ENCODE measurements around the gene CCDC154. TPM values are rescaled to one million over a fixed set of nuclear protein-coding genes. Genes with fewer than 3 reads are reported as not detected.

The CCDC154 gene
- polyA plus RNA-seq, 6 donors from 2014 or later, result 0.16 to 0.26 TPM; not detected in 4

DNA sequence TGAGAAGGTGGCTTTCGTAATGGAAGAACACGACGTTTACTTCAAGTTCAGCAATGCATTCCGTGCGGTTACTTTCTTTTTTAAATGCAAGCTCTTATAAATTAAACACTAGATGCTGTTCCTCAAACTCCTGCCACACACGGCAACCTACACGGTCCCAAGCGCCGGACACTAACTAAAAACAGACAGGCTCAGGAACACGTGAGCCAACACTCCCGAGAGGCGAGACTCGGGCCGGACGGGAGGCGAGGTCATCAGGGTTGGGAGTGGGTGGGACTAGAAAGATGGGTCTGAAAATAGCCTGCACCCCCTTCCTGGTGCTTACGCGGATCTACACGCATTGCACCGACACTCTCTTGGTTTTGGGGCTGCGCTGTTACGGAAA is 24.1 kb upstream of the CCDC154 start:
- no peak for ATAC-seq (ENCODE audit: low read depth in 2 of 2)
- H3K4me1 Mint-ChIP-seq, result peaks cover 34 to 61% (median 55%) of the 10 kb centered on the region in 3 donors
- peak overlapping the region; percentile 24 to 94 (median 60) for H3K27ac Mint-ChIP-seq
- no peaks in the 10 kb centered on the region for H3K27me3 Mint-ChIP-seq
- no peaks in the 10 kb centered on the region for H3K36me3 Mint-ChIP-seq
- DNase-seq, result no peak
- H3K9me3 Mint-ChIP-seq, result no peaks in the 10 kb centered on the region
- H3K4me3 Mint-ChIP-seq, result peak overlapping the region in 1 of 8 donors; percentile 44

DNA sequence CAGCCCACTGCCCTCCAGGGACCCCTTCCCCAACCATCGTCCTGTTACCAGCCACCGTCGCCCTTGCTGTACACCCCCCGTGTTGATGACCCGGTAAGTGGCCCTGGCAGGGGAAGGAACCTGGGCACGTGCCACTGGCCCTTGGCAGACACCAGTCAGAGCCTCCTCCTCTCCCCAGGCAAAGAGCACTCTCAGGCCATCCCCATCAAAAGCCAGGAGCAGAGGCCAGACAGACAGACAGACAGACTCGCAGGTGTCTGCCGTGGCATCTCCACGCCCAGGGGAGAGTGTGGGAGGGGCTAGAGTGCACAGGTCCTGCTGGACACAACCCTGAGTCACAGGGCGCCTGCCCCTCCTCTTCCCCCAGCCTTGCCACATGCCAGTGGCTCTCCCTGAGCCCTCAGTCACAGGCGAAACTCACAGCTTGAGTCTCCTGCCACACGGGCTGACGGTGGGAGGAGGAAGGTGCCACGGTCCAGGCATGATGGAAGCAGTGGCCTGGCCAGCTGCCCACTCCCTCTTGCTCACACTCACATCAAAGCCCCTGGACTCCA is 22.7 kb upstream of the CCDC154 start:
- Mint-ChIP-seq H3K9me3 (no peaks in the 10 kb centered on the region), H3K4me1 (peaks cover 29 to 55% (median 43%) of the 10 kb centered on the region in 3 donors), H3K36me3 (no peaks in the 10 kb centered on the region), H3K4me3 (no peak overlapping the region), H3K27ac (peak overlapping the region in 3 of 6 donors; percentile 38 to 94 (median 90)), H3K27me3 (no peaks in the 10 kb centered on the region)
- no peak for ATAC-seq (ENCODE audit: low read depth in 2 of 2)
- no peak for DNase-seq

DNA sequence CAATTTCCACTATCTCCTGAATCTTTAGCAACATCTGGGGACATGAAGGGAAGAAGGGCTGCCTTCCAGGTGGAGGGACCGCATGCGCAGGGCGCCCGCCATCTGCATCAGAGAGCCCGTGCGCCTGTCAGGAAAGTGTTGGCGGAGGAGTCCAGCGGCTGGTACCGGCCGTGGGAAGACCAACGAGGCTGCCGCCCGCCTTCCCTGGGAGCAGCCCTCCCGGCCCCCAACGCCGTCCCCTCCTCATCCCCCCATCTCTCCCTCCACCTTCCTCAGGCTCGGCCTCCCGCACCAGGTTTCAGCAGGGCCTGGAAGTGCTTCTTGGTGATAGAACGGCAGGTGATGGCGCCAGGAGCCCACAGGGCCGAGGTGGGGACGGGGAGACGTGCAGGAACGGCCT is 21.7 kb upstream of the CCDC154 start:
- Mint-ChIP-seq H3K4me3 (no peak overlapping the region), H3K36me3 (no peaks in the 10 kb centered on the region), H3K27me3 (no peaks in the 10 kb centered on the region), H3K4me1 (peaks cover 20 to 47% (median 33%) of the 10 kb centered on the region in 3 donors), H3K27ac (peak overlapping the region in 1 of 6 donors; percentile 94), H3K9me3 (no peaks in the 10 kb centered on the region)
- ATAC-seq (ENCODE audit: low read depth in 2 of 2), result no peak
- no peak for DNase-seq

DNA sequence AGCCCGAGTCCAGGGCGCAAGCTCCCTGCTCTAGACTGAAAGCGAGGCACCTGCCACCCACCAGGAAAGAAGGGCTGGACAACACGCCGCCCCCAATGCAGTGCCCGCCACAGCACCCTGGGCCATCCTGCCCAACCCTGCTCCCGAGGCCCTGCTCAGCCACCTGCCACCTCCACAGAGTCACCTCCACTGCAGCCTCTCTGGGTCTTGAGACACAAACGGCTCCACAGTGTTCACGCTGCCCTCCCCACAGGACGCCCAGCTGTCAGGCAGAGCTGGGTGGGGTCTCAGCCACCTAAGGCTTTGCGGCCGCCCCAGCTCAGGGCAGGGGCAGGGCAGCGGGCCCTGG is 21.2 kb upstream of the CCDC154 start:
- H3K9me3 Mint-ChIP-seq, result no peaks in the 10 kb centered on the region
- ATAC-seq (ENCODE audit: low read depth in 2 of 2), result no peak
- H3K27me3 Mint-ChIP-seq, result no peaks in the 10 kb centered on the region
- H3K27ac Mint-ChIP-seq, result peak overlapping the region in 1 of 6 donors; percentile 94
- peaks cover 14 to 42% (median 28%) of the 10 kb centered on the region in 3 donors for H3K4me1 Mint-ChIP-seq
- H3K4me3 Mint-ChIP-seq, result no peak overlapping the region
- H3K36me3 Mint-ChIP-seq, result no peaks in the 10 kb centered on the region
- DNase-seq, result no peak

DNA sequence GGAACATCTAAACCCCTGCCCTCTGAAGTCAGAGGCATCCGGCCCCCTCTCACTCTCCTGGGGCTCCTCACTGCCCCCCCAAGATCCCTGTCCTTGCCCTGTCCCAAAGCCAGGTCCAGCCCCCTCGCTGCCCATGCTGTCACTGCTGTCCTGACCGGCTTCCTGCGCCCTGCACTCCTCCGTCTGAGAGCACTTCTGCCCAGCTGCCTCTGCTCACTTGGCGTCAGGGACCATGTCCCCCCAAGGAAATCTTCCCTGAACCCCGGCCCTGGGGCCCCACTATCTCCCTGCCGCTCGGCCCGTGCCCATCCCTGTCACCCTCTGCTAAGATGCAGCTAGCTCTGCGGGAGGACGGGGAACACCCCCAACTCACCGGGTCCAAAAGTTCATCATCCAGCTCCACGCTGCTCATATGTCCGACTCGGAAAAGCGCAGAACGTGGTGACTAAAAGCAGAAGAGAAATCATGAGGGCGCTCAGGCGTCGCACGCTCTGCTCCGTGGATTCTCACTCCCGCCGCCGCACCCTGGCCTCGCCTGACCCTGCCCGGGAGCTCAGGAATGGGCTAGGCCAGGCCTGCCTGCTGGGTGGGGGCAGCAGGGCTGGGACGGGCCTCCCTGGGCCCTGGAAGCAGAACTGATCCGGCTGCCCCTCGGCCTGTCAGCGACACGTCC is 20.7 kb upstream of the CCDC154 start:
- peak overlapping the region in 1 of 8 donors; percentile 52 for H3K4me3 Mint-ChIP-seq
- no peaks in the 10 kb centered on the region for H3K9me3 Mint-ChIP-seq
- ATAC-seq (ENCODE audit: low read depth in 2 of 2), result no peak
- H3K27me3 Mint-ChIP-seq, result no peaks in the 10 kb centered on the region
- H3K27ac Mint-ChIP-seq, result peak overlapping the region in 1 of 6 donors; percentile 100
- H3K36me3 Mint-ChIP-seq, result no peaks in the 10 kb centered on the region
- H3K4me1 Mint-ChIP-seq, result peaks cover 15 to 40% (median 24%) of the 10 kb centered on the region in 3 donors
- DNase-seq, result no peak

DNA sequence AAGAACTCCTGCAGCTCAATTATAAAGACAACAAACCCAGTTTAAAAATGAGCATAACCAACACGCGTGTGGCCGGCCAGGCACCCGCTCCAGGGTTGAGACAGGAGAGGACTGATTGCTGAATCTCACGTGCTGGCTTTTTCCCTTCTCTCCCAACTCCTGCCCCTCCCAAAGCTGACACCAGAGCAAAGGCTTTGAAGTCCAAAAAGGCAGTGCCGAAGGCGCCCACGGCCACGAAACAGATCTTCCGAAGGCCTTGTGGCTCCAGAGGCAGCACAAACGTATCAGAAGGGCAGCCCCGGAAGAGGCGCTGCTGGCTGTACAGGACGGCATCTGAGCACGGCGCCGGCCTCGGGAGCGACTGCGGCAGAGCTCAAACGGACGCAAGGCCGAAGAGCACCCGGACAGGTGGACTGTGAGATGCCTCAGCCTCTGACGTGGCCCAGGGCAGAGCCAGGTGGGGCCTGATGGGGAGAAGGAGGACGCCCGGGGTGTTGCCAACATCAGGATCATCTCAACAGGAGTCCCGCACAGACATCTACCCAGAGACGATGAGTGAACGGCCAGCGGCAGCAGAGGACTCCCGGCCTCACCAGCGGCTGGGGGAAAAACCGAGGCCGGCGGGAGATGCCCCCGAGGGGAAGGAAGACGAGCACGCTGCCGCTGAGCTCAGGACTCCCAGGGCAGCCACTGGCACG is 20.0 kb upstream of the CCDC154 start:
- Mint-ChIP-seq H3K36me3 (peaks cover 0 to 2% of the 10 kb centered on the region in 2 donors), H3K4me3 (no peak overlapping the region), H3K9me3 (no peaks in the 10 kb centered on the region)

DNA sequence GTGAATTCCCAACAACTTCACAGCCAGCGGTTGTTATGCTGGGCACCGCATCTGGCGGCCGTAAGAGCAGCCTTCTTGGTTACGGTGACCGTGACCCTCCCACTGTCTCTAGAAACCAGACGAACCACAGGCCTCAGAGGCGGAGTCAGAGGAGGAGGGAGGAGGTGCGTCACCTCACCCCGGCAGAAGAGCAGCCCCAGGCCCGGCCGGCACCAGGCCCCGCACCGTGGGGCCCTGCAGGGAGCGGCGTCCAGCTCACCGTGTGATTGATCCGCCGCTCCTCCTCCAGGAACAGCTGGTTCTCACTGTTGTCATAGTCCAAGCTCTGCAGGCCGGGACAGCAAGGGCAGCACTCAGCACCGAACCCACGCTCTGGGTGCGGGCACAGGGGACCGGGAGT is 16.8 kb upstream of the CCDC154 start:
- Mint-ChIP-seq H3K27ac (peak overlapping the region in 5 of 6 donors; percentile 78 to 100 (median 95)), H3K9me3 (no peaks in the 10 kb centered on the region), H3K36me3 (peaks cover 0 to 10% of the 10 kb centered on the region in 2 donors), H3K27me3 (no peaks in the 10 kb centered on the region), H3K4me3 (peak overlapping the region in 1 of 8 donors; percentile 9), H3K4me1 (peaks cover 19 to 42% (median 26%) of the 10 kb centered on the region in 3 donors)
- ATAC-seq (ENCODE audit: low read depth in 2 of 2), result no peak
- no peak for DNase-seq

More for the DNA sequence above, 20.0 kb upstream of the CCDC154 start:
- peak overlapping the region in 4 of 6 donors; percentile 57 to 100 (median 81) for H3K27ac Mint-ChIP-seq
- no peak for DNase-seq
- H3K4me1 Mint-ChIP-seq, result peaks cover 15 to 37% (median 23%) of the 10 kb centered on the region in 3 donors
- no peak for ATAC-seq (ENCODE audit: low read depth in 2 of 2)
- no peaks in the 10 kb centered on the region for H3K27me3 Mint-ChIP-seq

DNA sequence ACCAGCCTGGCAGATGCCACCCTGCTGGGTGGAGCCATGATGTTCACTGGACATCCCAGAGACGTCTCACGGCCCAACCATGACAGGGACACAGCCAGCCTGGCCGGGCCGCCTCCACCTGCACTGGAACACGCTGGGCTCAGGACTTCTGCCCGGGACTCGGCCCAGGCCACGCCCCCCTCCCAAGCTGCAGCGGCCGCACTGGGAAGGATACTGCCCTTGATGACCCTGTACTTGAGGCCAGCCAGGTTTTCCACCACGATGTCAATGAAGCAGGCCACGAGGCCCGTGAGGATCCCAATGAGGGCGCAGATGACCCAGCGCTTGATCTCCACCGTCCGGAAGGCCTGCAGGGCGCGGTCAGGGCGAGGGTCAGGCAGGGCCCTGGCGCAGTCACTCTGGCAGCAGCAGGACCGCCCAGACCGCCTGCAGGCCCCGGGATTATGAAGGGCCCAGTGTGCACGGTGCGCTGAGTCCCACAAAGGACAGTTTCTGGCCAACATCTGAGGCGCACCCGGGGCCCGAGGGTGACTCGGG is 16.3 kb upstream of the CCDC154 start:
- peak overlapping the region in 4 of 6 donors; percentile 96 to 100 (median 100) for H3K27ac Mint-ChIP-seq

DNA sequence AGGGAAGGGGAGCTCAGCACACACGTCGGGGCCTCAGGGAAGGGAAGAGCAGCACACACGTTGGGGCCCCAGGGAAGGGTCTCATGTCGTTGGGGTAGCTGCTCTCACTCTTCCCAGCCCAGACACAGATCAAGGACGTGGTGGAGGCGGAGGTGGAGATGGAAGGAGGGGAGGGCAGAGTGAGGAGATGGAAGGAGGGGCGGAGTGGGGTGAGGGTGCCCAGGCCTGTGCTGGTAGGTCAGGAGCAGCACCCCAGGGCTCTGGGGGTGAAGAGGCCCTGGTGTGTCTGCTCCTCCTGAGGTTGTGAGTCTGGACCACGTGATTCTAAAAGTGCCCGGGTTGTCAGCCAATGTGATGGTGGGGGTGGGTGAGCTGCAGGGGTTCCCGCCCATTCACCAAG is 15.6 kb upstream of the CCDC154 start:
- H3K27me3 Mint-ChIP-seq, result no peaks in the 10 kb centered on the region
- peak overlapping the region; percentile 96 to 100 (median 100) for H3K27ac Mint-ChIP-seq
- no peaks in the 10 kb centered on the region for H3K9me3 Mint-ChIP-seq

More for the DNA sequence above, 16.3 kb upstream of the CCDC154 start:
- Mint-ChIP-seq H3K9me3 (no peaks in the 10 kb centered on the region), H3K36me3 (peaks cover 0 to 10% of the 10 kb centered on the region in 2 donors), H3K4me3 (no peak overlapping the region), H3K4me1 (peaks cover 19 to 43% (median 26%) of the 10 kb centered on the region in 3 donors), H3K27me3 (no peaks in the 10 kb centered on the region)
- DNase-seq, result no peak
- no peak for ATAC-seq (ENCODE audit: low read depth in 2 of 2)

DNA sequence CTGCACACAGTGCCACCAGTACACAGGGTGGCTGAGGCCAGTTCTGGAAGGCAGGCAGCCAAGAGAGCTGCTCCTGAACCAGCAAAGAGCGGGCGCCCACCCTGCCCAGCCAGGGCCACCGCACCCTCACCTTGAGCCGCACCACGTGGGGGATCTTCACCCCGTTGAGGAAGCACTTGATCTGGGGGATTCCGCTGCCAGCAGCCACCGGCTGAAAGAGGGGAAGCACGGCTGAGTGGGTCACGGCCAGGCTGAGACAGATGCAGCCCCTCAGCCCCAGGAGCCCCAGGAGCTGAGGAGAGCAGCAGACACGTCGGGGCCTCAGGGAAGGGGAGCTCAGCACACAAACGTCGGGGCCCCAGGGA is 14.6 kb upstream of the CCDC154 start:
- H3K4me1 Mint-ChIP-seq, result peaks cover 19 to 39% (median 21%) of the 10 kb centered on the region in 3 donors
- no peaks in the 10 kb centered on the region for H3K9me3 Mint-ChIP-seq
- peak; percentile 93 for DNase-seq
- peak overlapping the region; percentile 99 to 100 (median 100) for H3K27ac Mint-ChIP-seq
- peak; percentile 91 to 98 for ATAC-seq (ENCODE audit: low read depth in 2 of 2)
- no peaks in the 10 kb centered on the region for H3K27me3 Mint-ChIP-seq
- H3K4me3 Mint-ChIP-seq, result peak overlapping the region; percentile 65 to 92 (median 84)
- peaks cover 0 to 10% of the 10 kb centered on the region in 2 donors for H3K36me3 Mint-ChIP-seq

More for the DNA sequence above, 15.6 kb upstream of the CCDC154 start:
- ATAC-seq (ENCODE audit: low read depth in 2 of 2) (no peak), DNase-seq (no peak)
- Mint-ChIP-seq H3K4me1 (peaks cover 19 to 43% (median 24%) of the 10 kb centered on the region in 3 donors), H3K4me3 (peak overlapping the region in 5 of 8 donors; percentile 39 to 88 (median 63)), H3K36me3 (peaks cover 0 to 10% of the 10 kb centered on the region in 2 donors)

DNA sequence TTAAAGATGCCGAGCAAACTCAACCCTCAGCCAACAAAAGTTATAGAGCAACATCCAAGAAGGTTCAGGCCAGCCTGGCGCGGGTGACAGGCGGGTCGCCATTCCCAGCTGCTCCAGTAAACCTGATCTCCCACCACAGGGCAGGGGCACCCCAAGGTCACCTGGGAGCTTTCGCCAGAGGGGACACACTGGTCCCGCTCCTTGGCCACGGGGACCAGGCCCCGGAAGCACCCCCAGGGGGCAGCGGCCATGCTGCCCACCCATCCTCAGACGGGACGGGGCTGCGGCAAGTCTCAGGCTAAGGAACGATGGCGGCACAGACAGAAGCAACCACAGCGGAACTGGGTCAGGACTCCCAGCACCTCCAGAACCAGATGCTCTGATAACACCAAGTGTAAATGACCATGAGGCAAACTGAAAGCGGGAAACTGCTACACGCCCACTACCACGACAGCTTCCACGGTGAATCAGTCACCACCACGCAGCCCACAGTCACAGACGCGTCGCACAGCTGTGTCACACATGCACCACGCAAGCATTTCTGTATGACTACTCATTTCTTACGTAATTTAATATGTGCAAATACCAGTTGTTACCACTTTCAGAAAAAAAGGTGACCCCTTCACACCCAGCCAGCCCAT is 14.1 kb upstream of the CCDC154 start:
- no peak for DNase-seq
- H3K4me3 Mint-ChIP-seq, result peak overlapping the region; percentile 65 to 92 (median 84)
- H3K36me3 Mint-ChIP-seq, result peaks cover 0 to 10% of the 10 kb centered on the region in 2 donors
- H3K4me1 Mint-ChIP-seq, result peaks cover 19 to 36% (median 21%) of the 10 kb centered on the region in 3 donors
- no peaks in the 10 kb centered on the region for H3K27me3 Mint-ChIP-seq
- H3K27ac Mint-ChIP-seq, result peak overlapping the region; percentile 99 to 100 (median 100)
- H3K9me3 Mint-ChIP-seq, result no peaks in the 10 kb centered on the region
- ATAC-seq (ENCODE audit: low read depth in 2 of 2), result peak; percentile 47 to 69

DNA sequence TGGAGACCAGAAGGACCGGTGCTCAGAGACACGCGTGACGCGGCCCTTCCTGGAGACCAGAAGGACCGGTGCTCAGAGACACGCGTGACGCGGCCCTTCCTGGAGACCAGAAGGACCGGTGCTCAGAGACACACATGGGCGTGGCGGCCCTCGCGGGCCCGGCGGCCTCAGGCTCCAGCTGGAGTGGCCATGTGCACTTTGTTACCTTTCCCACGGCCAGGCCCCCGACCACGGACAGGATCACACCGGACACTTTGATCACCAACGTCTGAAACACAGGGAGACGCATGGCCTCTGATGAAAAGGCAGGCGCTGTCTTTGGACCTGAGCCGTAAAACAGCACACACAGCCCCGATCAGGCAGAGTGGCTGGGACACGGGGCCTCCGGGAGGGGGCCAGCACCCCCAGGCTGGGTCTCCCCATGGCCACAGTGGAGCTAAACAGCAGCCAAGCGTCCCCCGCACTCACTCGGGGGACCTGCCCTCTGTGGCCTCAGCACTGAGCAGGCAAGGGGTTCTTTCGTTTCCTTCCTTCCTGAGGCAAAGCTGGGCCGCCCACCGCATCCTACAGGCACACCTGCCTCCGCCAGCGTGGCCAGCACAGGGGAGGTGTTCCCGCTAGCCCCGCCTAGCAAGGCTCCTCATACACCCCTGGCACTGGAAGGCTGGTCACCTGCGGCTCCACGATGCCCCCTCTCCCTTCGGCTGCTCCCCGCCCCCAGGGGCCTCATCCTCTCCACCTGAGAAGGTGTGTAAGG is 13.3 kb upstream of the CCDC154 start:
- ATAC-seq (ENCODE audit: low read depth in 2 of 2) (no peak), DNase-seq (no peak)
- no peaks in the 10 kb centered on the region for H3K27me3 Mint-ChIP-seq
- no peaks in the 10 kb centered on the region for H3K9me3 Mint-ChIP-seq
- H3K4me3 Mint-ChIP-seq, result peak overlapping the region in 7 of 8 donors; percentile 41 to 92 (median 80)
- peak overlapping the region; percentile 80 to 100 (median 100) for H3K27ac Mint-ChIP-seq
- peaks cover 19 to 34% (median 21%) of the 10 kb centered on the region in 3 donors for H3K4me1 Mint-ChIP-seq
- peaks cover 0 to 10% of the 10 kb centered on the region in 2 donors for H3K36me3 Mint-ChIP-seq
